Measurements from ENCODE around the gene HOXA10.

HOXA10 gene

DNA sequence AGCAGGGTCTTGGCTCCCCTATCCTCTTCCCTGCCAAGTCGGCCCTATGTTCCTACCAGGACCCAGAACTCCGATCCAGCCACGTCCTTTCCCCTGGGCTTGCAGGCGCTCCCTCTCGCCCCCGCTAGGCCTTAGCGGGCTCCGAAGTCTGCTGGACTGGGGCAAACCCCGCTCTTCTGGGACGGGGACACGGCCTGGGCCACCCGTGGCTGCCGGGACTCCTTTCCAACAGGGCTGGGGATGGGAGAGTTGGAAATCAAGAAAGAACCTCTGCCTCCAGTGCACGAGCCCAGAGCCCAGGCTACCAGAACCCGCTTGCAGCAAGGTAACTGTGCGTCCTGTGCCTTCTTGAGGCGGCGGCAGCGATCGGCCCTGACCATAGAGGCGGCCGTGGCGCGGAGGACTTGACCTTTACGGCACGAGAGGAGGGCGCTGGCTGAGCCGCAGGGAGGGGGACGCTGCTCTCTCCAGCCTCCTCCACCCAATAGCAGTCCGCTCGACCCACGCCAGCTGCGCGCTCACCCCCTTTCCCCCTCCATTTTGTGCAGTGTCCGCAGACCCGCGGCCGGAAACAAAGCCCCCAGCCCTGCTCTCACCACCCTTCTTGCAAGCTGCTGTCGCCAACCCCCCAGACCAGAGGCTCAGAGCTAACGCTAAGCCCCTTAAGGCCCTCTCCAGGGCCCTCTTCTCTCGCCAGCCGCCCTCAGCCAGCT lies 17.9 kb upstream of the HOXA10 start:
- no peak for DNase-seq (ENCODE audit: low read depth in 2 of 3, low spot score in 1 of 3)

DNA sequence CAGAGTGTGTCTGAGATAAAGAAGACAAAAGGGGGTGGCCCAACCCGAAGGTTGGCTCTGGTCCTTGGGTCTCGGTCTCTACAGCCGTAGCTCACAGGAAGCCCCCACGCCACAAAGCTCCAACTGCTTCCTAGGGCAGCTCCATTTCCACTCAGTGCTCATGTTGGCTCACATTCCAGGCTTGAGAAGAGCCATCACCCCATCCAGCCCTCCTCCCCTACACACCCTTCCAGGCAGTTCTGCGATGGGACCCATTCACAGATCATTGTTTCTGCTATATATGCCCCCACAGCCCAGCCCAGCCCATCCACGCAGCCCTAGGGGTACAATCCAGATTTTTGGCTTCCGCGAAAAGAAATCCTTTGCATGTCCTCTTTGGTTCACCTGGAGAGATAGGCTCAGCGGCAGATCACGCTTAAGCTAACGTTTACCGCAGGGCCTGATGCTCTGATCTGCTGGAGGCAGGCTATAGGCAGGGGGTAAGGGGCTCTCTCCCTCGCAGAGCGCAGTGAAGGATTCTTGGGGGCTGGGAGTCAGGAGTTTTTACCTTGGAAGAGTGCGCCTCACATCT lies 17.1 kb upstream of the HOXA10 start:
- no peak for DNase-seq (ENCODE audit: low read depth in 2 of 3, low spot score in 1 of 3)

DNA sequence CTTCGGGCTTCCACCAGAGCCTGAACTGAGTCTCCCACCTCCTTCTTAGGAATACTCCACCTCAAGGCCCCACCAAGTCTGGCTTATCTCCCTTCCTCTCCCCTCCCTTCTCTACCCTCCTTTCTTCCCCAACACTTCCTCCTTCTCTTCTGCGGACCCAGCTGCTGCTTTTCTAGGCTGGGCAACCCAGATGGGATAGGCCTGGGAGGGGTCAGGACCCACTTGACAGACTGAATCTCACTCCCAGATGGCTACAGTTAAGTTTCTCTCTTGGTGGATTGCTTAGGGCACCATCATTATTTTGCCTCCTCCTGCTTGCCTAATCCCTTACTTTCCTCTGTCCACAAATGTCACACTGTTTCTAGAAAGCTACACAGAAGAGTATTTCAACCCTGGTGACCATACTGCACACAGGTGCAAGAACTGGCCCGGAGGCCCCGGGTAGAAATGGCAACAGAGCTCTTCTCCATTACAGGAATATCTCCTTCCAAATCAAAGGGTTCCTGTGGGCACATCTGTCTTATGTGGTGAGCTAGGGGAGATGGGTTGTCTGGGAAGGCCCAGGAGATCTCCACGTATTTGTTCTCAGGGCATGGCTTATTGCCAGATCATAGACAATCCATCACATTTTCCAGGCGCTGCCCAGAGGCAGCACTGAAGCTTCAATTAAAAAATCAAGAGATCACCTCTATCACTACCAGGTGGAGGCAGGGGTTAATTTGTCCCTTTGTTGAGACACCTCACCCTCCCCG lies 16.1 kb upstream of the HOXA10 start:
- DNase-seq (ENCODE audit: low read depth in 2 of 3, low spot score in 1 of 3): no peak

GRCh38 chr7:27189295-27189996 lies 15.3 kb upstream of the HOXA10 start:
- DNase-seq (ENCODE audit: low read depth in 2 of 3, low spot score in 1 of 3): no peak

DNA sequence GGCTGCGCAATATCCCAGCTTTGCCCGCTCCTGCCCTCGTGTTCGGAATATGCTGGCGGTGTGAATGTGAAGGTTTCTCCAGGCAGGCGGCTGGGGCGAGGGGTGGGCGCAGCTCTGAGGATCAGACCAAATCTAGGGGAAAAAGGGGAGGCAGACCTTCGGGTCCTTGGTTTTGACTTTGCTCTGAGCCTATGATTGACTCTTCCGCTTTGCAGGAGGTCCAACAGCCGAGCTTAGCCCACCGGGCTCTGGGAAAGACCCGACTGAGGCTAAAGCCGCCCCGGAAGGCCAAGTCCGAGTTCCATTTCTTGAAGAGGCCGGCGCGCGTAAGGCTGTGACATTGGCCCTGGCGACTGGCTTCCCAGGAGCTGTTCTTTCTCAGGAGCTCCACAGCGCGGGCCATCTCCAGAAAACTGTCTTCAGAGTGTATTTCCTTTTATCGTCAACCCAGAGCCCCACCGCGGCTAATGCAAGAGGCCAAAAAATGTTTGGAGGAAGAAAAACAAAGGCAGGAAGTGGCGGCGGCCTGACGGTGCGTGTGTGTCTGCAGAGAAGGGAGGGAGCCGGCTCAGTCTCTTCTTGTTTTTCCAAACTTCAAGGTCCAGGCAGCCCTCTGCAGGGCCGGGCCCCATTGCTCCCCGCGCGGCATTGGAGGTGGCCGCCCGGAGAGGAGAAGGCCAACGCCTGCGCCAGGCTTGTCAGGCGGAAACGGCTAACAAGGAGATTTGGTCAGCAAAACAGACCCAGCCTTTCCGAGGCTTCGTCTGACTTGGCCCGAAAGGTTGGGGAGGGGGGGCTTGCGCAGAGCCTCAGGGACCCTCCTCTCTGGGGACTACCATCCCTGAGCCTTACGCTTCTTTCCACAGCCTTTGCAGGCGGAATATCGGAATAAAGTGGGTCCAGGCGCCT lies 14.5 kb upstream of the HOXA10 start:
- no peak for DNase-seq (ENCODE audit: low read depth in 2 of 3, low spot score in 1 of 3)

DNA sequence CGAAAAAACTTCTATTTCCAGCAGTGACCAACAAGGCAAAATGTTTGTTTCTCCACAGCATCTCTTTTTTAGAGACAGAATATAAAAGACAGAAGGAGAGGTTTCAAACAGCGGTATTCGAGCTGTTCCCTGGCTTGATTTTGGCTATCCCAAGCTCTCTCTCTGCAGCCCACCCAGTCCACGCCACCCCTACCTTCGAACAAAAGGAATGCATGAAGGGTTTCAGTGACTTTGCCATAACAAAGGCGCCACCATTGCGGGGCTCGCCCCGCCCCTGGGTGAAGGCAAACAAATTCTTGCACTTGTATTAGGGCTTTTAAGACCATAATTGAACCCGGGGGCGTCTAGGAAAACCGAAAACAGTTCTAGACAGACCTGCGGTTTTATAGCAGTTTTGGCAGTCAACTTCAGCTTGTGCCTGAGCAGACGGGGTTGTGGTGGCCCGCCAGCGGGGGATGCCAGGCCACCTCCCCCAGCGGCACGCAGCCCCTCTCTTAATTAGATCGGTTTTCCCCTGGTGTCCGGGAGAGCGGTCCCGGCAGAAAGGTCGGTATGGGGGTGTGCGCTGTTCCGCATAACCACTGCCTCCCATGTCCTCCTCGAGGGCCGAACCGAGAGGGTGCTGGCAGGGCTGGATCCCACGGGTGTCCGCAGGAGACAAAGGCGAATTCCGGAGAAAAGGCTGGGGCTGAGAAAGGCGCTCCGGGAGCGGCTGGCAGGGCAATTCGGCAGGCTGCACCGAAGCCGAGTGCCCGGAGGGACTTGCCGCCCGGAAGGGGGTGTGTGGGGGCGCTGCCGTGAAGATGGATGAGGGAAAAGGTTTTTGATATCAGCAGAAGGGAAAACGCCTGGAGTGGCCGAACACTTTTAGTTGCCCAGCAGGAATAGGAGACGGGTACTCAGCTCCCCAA lies 13.6 kb upstream of the HOXA10 start:
- no peak for DNase-seq (ENCODE audit: low read depth in 2 of 3, low spot score in 1 of 3)

- no peak for DNase-seq (ENCODE audit: low read depth in 2 of 3, low spot score in 1 of 3)
Observed at GRCh38 chr7:27186668-27187474, 12.8 kb upstream of the HOXA10 start.

- DNase-seq (ENCODE audit: low read depth in 2 of 3, low spot score in 1 of 3): no peak
Observed at GRCh38 chr7:27185854-27186667, 11.9 kb upstream of the HOXA10 start.

- no peak for DNase-seq (ENCODE audit: low read depth in 2 of 3, low spot score in 1 of 3)
Observed at GRCh38 chr7:27185013-27185853, 11.1 kb upstream of the HOXA10 start, which contains the start of gene HOXA11. Gene HOXA11 (minus strand): TSS chr7:27185232. CDS start chr7:27185144, 88 bp downstream.

GRCh38 chr7:27184337-27185012 lies 10.4 kb upstream of the HOXA10 start:
- DNase-seq (ENCODE audit: low read depth in 2 of 3, low spot score in 1 of 3): no peak

GRCh38 chr7:27183682-27184336 lies 9.7 kb upstream of the HOXA10 start:
- no peak for DNase-seq (ENCODE audit: low read depth in 2 of 3, low spot score in 1 of 3)

- DNase-seq (ENCODE audit: low read depth in 2 of 3, low spot score in 1 of 3): no peak
Observed at GRCh38 chr7:27182861-27183681, 9.0 kb upstream of the HOXA10 start.

DNA sequence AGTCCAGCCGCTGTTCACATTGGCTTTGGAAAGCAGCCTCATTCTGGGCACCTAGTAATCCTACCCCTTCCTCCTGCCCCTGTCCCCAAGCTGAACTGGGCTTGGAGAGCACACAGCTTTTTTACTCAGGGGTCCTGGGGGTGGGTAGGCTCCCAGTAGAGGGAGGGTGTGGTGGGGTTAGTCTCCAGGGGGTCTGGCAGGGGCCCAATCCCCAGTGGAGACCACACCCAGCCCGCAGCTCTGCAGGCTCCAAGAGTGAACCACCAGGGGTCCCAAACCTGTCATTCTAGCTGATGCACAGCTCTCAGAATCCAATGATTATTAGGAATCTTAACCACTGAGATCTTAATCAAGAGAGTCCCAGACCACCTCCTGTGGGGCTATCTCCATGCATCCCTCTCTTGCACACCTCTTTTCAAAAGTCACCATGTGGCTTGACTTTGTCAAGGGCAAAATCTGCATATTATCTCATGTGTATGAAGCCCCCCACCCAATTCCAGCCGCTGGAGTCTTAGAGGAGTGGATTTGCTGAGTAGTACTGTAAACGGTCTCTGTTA lies 8.2 kb upstream of the HOXA10 start:
- no peak for DNase-seq (ENCODE audit: low read depth in 2 of 3, low spot score in 1 of 3)

GRCh38 chr7:27181795-27182275 lies 7.7 kb upstream of the HOXA10 start:
- DNase-seq (ENCODE audit: low read depth in 2 of 3, low spot score in 1 of 3): no peak

Data from stimulated activated CD4-positive, alpha-beta T cell treated with anti-CD3 and anti-CD28 coated beads, Interleukin-12 subunit alpha, Interleukin-12 subunit beta, amount 100 ng/mL, for 48 hours (primary cell).